Memory B cell (primary cell): ENCODE results near the gene TPX2.
"Not testable (repeated sequence)": the region's sequence is repeated elsewhere in the genome, so short reads cannot be mapped to it uniquely, and the experiment has no call there.

Source experiments
- ATAC-seq: fragments of 150-1000 bp; cut with Tn5 transposase; 2 replicates; pipeline ENCODE4 v1.10.0; 2021; ENCODE audit warnings: low read depth, mild to moderate bottlenecking, moderate library complexity
- DNase-seq, 2 donors: peaks; one replicate each; pipeline ENCODE4 v3.0.0; 2022; ENCODE audit warnings: low spot score in 2 of 2
- H3K27ac Mint-ChIP-seq: one replicate; pipeline ENCODE4 v1.8.0; 2022; ENCODE audit warnings: mild to moderate bottlenecking, moderate library complexity, mixed read lengths
- H3K27me3 Mint-ChIP-seq: one replicate; pipeline ENCODE4 v1.8.0; 2022; ENCODE audit warnings: mixed read lengths
- H3K36me3 Mint-ChIP-seq: one replicate; pipeline ENCODE4 v1.8.0; 2022; ENCODE audit warnings: mild to moderate bottlenecking, mixed read lengths
- H3K4me1 Mint-ChIP-seq: one replicate; pipeline ENCODE4 v1.8.0; 2022; ENCODE audit warnings: mixed read lengths
- H3K4me3 Mint-ChIP-seq: one replicate; pipeline ENCODE4 v1.8.0; 2022; ENCODE audit warnings: mild to moderate bottlenecking, moderate library complexity, mixed read lengths
- H3K9me3 Mint-ChIP-seq: one replicate; pipeline ENCODE4 v1.8.0; 2022; ENCODE audit warnings: mixed read lengths

Gene TPX2

DNA sequence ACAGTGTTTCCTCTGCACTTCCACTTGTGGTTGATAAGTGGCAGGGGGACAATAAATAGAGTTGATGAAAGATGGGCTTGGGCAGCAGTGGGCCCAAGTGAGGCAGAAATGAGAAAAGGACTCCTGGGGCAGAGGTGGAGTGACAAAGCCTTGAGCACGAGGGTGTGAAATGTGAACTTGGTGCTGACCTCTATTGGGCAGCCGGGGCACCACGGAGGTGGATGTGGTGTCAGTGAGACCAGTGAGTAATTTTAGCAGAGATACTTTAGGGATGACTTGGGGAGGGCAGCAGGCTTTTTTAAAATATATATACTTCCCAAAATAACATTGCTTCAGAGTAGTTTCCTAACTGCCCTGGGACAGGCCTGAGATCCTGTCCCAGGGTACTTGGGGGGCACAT is 49.5 kb downstream of the TPX2 start:
- Mint-ChIP-seq H3K4me1 (no peaks in the 10 kb centered on the region), H3K36me3 (no peaks in the 10 kb centered on the region), H3K27me3 (no peaks in the 10 kb centered on the region), H3K9me3 (no peaks in the 10 kb centered on the region), H3K27ac (no peak overlapping the region), H3K4me3 (no peak overlapping the region)
- no peak for ATAC-seq
- no peak for DNase-seq

DNA sequence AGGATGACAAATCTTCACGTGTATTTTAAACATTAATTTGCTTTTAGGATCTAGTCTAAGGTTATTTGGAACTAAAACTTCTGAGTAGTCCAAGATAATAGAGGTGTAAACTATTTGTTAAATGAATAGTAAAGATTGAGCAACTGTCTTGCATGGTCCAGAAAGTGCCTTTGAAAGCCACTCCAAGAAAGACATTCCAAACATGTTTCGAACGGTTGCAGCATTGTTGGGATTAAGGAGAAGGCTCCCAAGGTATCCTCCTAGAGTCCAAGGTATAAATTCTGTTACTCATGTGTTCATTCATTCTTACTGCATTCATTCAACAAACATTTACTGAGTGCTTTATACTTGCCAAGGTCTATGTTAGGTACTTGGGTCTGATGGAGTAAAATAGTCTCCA is 51.3 kb downstream of the TPX2 start:
- Mint-ChIP-seq H3K9me3 (no peaks in the 10 kb centered on the region), H3K27ac (no peak overlapping the region), H3K27me3 (no peaks in the 10 kb centered on the region), H3K36me3 (no peaks in the 10 kb centered on the region), H3K4me1 (no peaks in the 10 kb centered on the region), H3K4me3 (no peak overlapping the region)
- DNase-seq = no peak
- no peak for ATAC-seq

DNA sequence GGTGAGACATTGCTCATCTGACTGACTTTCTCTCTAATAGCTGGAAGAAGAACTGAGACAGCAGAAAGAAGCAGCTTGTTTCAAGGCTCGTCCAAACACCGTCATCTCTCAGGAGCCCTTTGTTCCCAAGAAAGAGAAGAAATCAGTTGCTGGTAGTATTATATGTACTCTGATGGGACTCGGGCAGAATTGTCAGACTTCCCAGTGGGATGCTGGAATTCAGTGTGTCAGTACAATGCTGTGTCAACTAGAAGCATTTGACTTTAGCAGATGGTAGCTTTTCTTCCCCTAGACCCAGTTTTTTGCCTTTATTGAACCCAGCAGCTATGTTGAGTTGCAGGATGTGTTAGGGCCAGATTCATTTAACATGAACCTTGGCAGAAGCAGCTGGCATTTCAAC is 58.3 kb downstream of the TPX2 start:
- no peaks in the 10 kb centered on the region for H3K36me3 Mint-ChIP-seq
- no peak for ATAC-seq
- no peaks in the 10 kb centered on the region for H3K4me1 Mint-ChIP-seq

DNA sequence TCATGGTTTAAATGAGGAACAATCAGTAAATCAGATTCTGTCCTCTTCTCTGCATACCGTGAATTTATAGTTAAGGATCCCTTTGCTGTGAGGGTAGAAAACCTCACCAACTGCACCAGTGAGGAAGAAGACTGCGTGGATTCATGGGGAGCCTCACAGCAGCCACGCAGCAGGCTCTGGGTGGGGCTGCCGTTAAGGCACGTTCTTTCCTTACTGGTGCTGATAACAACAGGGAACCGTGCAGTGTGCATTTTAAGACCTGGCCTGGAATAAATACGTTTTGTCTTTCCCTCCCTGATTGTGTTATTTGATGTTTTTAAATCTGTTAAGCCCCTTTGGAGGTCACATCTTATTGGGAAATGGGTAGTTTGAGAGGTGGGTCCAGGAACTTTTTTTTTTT is 62.4 kb downstream of the TPX2 start:
- Mint-ChIP-seq H3K9me3 (no peaks in the 10 kb centered on the region), H3K36me3 (no peaks in the 10 kb centered on the region), H3K27ac (no peak overlapping the region), H3K4me3 (no peak overlapping the region), H3K4me1 (peaks cover 6% of the 10 kb centered on the region), H3K27me3 (no peaks in the 10 kb centered on the region)
- DNase-seq (no peak), ATAC-seq (no peak)

More for the DNA sequence above, 58.3 kb downstream of the TPX2 start:
- Mint-ChIP-seq H3K4me3 (no peak overlapping the region), H3K9me3 (no peaks in the 10 kb centered on the region), H3K27ac (no peak overlapping the region), H3K27me3 (no peaks in the 10 kb centered on the region)
- DNase-seq = no peak

DNA sequence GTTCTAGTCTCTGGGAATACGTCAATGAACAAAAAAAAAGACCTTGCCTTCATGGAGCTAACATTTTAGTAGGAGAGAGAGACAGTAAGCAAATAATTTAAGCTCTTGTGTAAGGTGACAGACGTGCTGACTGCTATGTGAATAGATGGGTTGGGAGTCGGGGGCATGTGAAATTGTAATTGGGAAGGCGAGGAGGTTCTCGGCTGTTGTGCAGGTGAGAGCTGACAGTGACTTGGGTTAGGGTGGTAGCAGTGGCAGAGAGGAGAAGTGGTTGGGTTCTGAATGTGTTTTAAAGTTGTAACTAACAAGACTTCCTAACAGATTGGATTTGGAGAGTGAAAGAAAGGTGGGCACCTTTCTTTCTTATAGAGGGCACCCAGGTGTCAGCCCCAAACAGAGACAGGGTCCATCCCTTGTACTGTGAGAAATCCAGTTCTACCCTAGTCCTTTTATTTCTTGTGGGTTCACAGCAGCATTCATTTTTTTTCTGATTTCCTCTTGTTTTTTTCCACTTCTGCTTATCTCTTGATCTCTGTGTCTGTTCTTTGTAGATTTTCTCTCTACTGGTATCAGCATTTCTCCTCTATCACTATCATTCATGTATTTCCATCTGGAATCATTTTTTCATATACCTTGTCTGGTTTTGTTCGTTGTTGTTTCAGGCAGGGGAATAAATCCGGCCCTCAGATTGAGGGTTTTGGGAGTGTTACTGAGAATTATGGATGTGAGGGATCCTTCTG is 64.6 kb downstream of the TPX2 start:
- Mint-ChIP-seq H3K36me3 (no peaks in the 10 kb centered on the region), H3K27me3 (no peaks in the 10 kb centered on the region), H3K4me3 (no peak overlapping the region), H3K9me3 (no peaks in the 10 kb centered on the region), H3K27ac (no peak overlapping the region), H3K4me1 (peaks cover 8% of the 10 kb centered on the region)
- ATAC-seq (no peak), DNase-seq (no peak)

DNA sequence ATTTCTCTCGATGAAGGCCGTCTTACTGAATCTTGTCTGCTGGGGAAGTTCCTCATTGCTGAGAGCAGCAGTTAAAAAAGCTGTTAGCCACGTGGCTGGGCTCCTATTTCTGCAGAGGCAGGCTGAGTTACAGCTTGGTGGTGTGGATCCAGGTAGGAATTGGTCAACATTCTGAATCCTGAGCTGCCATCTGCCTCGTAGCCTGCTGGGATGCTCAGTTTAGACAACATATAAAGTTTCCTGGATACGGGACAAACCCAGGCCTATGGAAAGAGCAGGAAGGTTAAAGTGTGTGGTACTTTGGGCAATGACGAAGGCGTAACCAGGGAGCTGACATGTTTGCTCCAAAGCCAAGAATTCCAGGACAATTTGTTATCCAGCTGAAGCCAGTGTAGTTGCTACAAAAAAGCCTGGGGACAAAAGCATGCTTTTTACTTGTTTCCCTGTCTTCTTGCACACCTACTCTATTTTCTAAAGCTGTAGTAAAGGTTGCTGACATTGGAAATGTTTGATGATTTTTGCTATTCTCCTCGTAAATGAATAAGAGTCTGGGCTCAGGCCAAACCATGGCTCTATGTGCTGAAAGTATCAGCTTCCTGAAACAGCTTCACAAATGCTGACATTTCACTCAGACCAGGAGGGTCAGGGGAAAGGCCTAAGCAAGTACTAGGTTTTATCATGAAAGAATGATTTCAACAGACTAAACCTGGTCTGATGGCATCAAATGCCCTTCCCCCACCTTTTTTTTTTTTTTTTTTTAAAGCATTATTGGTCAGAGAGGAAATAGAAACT is 67.7 kb downstream of the TPX2 start:
- Mint-ChIP-seq H3K27ac (peak overlapping the region; percentile 33), H3K4me1 (peaks cover 10% of the 10 kb centered on the region), H3K36me3 (no peaks in the 10 kb centered on the region), H3K27me3 (no peaks in the 10 kb centered on the region), H3K9me3 (no peaks in the 10 kb centered on the region), H3K4me3 (no peak overlapping the region)
- no peak for DNase-seq
- no peak for ATAC-seq

DNA sequence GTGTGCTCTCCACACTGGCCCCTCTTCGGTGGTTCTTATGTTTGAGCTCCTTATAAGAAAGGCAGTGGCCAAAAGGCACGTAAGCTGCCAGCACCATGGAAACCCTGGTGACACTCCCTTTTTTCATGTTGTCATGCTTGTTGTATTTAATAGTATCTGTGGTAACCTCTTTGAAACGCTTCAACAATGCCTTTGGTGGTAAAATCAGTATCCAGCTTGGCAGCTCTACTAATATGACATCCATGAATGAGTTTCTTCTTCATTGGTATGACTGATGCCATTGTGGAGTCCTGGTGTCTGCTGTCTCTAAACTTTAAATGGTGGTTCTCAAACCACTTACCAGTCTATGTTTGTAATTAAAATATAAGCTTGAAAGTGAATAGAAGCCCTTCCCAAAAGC is 69.4 kb downstream of the TPX2 start:
- H3K9me3 Mint-ChIP-seq = no peaks in the 10 kb centered on the region
- H3K4me3 Mint-ChIP-seq = no peak overlapping the region
- no peak for DNase-seq
- H3K36me3 Mint-ChIP-seq = no peaks in the 10 kb centered on the region
- H3K27me3 Mint-ChIP-seq = no peaks in the 10 kb centered on the region
- no peak for ATAC-seq
- H3K4me1 Mint-ChIP-seq = peaks cover 10% of the 10 kb centered on the region
- no peak overlapping the region for H3K27ac Mint-ChIP-seq

DNA sequence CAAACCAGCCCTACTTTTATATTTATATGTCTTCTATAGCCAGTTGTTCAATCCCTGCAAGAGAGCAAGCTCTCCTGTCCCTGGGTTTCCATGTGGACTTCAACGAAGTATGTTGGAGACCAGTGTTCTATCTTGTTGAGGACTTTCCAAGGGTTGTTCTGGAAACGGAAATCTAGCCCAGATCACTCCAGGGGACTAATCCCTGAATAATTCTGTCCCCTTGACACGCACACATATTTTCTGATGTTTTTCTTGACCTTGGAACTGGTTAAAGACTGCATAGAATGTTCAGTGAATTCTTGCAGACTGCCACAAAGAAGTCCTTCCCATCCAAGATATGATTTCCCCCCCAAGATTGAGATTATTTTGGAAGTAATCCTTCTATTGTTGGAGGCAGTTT is 70.6 kb downstream of the TPX2 start:
- Mint-ChIP-seq H3K27ac (no peak overlapping the region), H3K4me1 (peaks cover 10% of the 10 kb centered on the region), H3K36me3 (no peaks in the 10 kb centered on the region), H3K27me3 (no peaks in the 10 kb centered on the region), H3K4me3 (no peak overlapping the region), H3K9me3 (no peaks in the 10 kb centered on the region)
- DNase-seq (no peak), ATAC-seq (no peak)

DNA sequence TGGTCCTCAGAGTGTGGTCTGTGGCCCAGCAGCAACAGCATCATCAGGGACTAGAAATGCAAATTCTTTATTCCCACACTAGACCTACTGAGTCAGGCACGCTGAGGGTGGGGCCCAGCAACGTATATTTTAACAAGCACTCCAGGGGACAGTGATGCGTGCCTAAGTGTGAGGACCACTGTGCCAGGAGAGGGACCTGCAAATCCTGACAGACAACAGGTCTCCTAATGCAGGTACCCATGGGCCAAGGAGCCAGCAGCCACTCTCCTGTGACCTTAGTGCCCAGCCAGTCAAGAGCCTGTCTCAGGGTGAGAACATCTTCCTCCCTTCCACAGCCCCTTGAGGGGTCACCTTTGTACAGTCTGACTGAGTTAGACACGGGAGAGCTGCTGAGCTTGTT is 72.1 kb downstream of the TPX2 start:
- H3K9me3 Mint-ChIP-seq = no peaks in the 10 kb centered on the region
- no peak for DNase-seq
- H3K27me3 Mint-ChIP-seq = no peaks in the 10 kb centered on the region
- no peaks in the 10 kb centered on the region for H3K36me3 Mint-ChIP-seq
- ATAC-seq = no peak
- peaks cover 7% of the 10 kb centered on the region for H3K4me1 Mint-ChIP-seq
- no peak overlapping the region for H3K4me3 Mint-ChIP-seq
- no peak overlapping the region for H3K27ac Mint-ChIP-seq

DNA sequence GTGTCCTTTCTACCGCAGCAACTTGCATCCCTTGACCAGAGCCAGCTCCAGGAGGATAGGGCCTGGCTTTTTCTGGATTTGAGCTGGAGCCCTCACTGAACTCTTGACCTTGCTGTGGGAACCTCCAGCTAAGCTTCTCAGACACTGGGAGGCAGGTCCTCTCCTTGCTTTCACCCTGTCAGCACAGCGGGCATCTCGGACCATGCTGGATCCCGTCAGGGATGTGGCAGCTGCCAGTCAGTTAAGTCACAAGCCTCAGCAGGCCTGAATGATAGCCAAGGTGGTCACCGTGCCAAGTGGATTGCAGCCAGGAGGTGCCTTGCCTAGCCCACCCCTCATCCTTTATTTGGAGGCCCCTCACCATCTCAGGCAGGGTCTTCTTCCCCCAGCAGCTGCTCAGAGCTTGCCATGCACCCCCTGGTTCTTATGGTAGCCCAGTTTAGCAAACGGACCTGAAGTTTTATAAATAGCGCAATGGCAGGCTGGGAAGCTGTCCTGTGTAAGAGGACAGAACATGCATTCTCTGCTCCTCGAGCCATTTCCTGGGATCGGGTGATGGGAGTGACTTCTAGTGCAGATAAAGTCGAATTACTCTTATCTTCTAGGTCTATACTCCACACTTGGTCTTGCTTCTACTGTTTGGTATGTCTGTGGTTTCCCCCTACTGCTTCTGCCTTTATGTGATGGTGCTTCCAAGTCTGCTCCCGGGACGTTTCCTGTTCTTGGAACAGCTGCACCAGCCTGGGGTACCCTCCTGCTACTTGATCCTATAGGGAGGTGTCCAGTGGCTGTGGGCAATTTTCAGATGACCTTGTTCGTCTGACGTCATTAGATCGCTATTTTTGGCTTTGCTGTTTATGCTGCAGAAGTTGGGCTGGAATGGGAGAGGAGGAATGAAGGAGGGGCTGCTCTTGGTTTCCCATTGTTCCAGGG is 73.0 kb downstream of the TPX2 start:
- ATAC-seq (no peak), DNase-seq (no peak)
- Mint-ChIP-seq H3K4me1 (peaks cover 3% of the 10 kb centered on the region), H3K27me3 (no peaks in the 10 kb centered on the region), H3K9me3 (no peaks in the 10 kb centered on the region), H3K36me3 (no peaks in the 10 kb centered on the region), H3K27ac (no peak overlapping the region), H3K4me3 (no peak overlapping the region)

DNA sequence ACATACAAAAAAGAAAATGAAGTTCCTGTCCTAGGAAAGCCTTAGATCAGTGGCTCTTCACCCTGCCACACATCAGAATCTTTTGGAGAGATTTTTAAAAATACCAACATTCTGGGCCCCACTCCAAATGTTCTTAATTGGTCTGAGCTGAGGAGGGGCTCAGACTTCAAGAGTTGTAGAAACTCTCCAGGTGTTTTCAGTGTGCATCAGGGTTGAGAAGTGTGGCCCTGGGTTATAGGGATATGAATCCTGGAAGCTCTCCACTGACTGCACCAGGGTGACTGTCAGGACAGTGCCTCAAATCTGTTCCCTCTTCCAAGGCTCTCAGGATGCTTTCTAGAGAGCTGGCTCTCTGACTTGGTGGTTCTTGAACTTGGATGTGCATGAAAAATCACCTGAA is 74.5 kb downstream of the TPX2 start:
- Mint-ChIP-seq H3K9me3 (no peaks in the 10 kb centered on the region), H3K36me3 (no peaks in the 10 kb centered on the region)

DNA sequence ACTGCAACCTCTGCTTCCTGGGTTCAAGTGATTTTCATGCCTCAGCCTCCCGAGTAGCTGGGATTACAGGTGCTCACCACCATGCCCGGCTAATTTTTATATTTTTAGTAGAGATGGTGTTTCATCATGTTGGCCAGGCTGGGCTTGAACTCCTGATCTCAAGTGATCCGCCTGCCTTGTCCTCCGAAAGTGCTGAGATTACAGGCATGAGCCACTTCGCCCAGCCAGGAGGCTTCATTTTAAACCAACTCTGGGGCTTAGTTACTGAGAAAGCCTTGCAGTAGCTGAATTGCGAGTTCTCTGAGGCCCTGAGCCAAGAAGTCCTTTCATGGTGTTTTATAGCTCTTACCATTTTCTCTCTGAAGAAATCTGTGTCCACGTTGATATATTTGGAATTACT is 75.1 kb downstream of the TPX2 start:
- H3K27ac Mint-ChIP-seq, ATAC-seq, H3K4me1 Mint-ChIP-seq, DNase-seq, H3K9me3 Mint-ChIP-seq, H3K36me3 Mint-ChIP-seq, H3K27me3 Mint-ChIP-seq, H3K4me3 Mint-ChIP-seq: not testable (repeated sequence)

More for the DNA sequence above, 74.5 kb downstream of the TPX2 start:
- ATAC-seq = no peak
- Mint-ChIP-seq H3K4me3 (no peak overlapping the region), H3K27me3 (no peaks in the 10 kb centered on the region), H3K4me1 (peaks cover 3% of the 10 kb centered on the region), H3K27ac (no peak overlapping the region)
- no peak for DNase-seq

DNA sequence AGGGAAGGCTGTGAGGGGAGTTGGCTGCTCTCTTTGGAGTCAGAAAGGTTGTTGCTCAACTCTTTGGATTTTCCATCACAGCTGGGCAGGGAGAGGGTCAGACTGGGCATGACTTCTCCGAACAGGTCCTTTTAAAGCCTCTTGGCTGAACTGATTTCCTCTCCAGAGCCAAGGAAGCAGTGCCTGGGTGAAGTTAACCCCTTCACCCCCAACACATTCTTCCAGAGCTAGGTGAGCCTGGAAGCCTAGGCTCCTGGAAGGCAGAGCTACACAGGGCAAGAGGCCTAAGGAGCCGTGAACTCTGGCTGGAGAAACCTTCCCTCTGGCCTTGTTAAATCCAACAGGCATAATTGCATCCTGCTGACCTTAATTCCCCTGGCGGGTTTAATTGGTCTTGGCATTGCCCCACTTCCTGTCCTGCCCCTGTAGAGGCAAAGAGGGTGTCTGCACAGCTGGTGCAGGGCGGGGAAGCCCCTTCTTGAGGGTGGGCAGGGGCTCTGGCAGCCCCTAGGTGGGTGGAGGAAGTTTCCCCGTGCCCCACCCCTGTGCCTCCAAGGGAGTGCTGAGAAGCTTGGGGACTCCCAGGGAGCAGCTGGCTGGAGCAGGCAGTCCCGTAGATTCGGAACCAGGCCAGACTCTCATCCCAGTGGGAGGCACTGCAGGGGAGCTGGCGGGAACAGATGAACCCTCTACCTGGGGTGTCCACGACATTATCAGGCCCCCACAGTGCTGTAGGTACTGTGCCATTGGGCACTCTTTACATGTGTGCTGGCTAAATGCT is 76.5 kb downstream of the TPX2 start:
- DNase-seq (no peak), ATAC-seq (no peak)
- Mint-ChIP-seq H3K27me3 (no peaks in the 10 kb centered on the region), H3K27ac (no peak overlapping the region), H3K4me3 (no peak overlapping the region), H3K4me1 (no peaks in the 10 kb centered on the region), H3K9me3 (no peaks in the 10 kb centered on the region), H3K36me3 (no peaks in the 10 kb centered on the region)
